ENCODE results near the gene GPR171. TPM values are rescaled to one million over a fixed set of nuclear protein-coding genes. Genes with fewer than 3 reads are reported as not detected.

Gene GPR171
- total RNA-seq, 3 donors from 2014 or later, result 0.48 to 7.2 (median 1.8) TPM

GRCh38 chr3:151227266-151227806, 24.3 kb upstream of the GPR171 start:
- H3K27ac ChIP-seq, result no peak overlapping the region

GRCh38 chr3:151226825-151227224, 23.8 kb upstream of the GPR171 start:
- H3K4me3 ChIP-seq, result no peak overlapping the region
- H3K4me1 ChIP-seq, result peaks cover 0 to 4% of the 10 kb centered on the region in 2 donors
- intact Hi-C loops (cut with DNase I; ENCODE audit: low total_unique reads), result no loop called here
- H3K36me3 ChIP-seq, result no peaks in the 10 kb centered on the region
- H3K9me3 ChIP-seq, result no peaks in the 10 kb centered on the region
- no peak for DNase-seq (ENCODE audit: low spot score in 2 of 2)
- no peak overlapping the region for H3K27ac ChIP-seq
- no peaks in the 10 kb centered on the region for H3K27me3 ChIP-seq
- TF ChIP-seq CTCF (IDR thresholded peaks at IDR 0.05), result no peak
- TF ChIP-seq POLR2AphosphoS5 (IDR thresholded peaks at IDR 0.05), result no peak
- TF ChIP-seq POLR2A (IDR thresholded peaks at IDR 0.05), result no peak

More at GRCh38 chr3:151227266-151227806, 24.3 kb upstream of the GPR171 start:
- no peaks in the 10 kb centered on the region for H3K9me3 ChIP-seq
- H3K36me3 ChIP-seq, result no peaks in the 10 kb centered on the region
- intact Hi-C loops (cut with DNase I; ENCODE audit: low total_unique reads), result no loop called here
- DNase-seq (ENCODE audit: low spot score in 2 of 2), result no peak
- peaks cover 0 to 4% of the 10 kb centered on the region in 2 donors for H3K4me1 ChIP-seq
- no peak overlapping the region for H3K4me3 ChIP-seq
- no peaks in the 10 kb centered on the region for H3K27me3 ChIP-seq
- TF ChIP-seq POLR2AphosphoS5 (IDR thresholded peaks at IDR 0.05) (no peak), CTCF (IDR thresholded peaks at IDR 0.05) (no peak), POLR2A (IDR thresholded peaks at IDR 0.05) (no peak)

- TF ChIP-seq POLR2A (IDR thresholded peaks at IDR 0.05) (no peak), CTCF (IDR thresholded peaks at IDR 0.05) (no peak), POLR2AphosphoS5 (IDR thresholded peaks at IDR 0.05) (no peak)
- Histone ChIP-seq H3K36me3 (no peaks in the 10 kb centered on the region), H3K27ac (no peak overlapping the region), H3K4me1 (peaks cover 0 to 4% of the 10 kb centered on the region in 2 donors), H3K27me3 (no peaks in the 10 kb centered on the region), H3K4me3 (no peak overlapping the region), H3K9me3 (no peaks in the 10 kb centered on the region)
- DNase-seq (ENCODE audit: low spot score in 2 of 2), result no peak
- intact Hi-C loops (cut with DNase I; ENCODE audit: low total_unique reads), result no loop called here
These were observed 23.1 kb upstream of the GPR171 start for GRCh38 chr3:151226088-151226563.

- intact Hi-C loops (cut with DNase I; ENCODE audit: low total_unique reads), result no loop called here
- TF ChIP-seq POLR2A (IDR thresholded peaks at IDR 0.05) (no peak), CTCF (IDR thresholded peaks at IDR 0.05) (no peak), POLR2AphosphoS5 (IDR thresholded peaks at IDR 0.05) (no peak)
- H3K27ac ChIP-seq, result no peak overlapping the region
- no peak overlapping the region for H3K4me3 ChIP-seq
- peaks cover 0 to 4% of the 10 kb centered on the region in 2 donors for H3K4me1 ChIP-seq
- DNase-seq (ENCODE audit: low spot score in 2 of 2), result no peak
- no peaks in the 10 kb centered on the region for H3K36me3 ChIP-seq
- H3K27me3 ChIP-seq, result no peaks in the 10 kb centered on the region
- H3K9me3 ChIP-seq, result no peaks in the 10 kb centered on the region
These were observed 22.3 kb upstream of the GPR171 start for GRCh38 chr3:151225040-151225975.
